Central memory CD8-positive, alpha-beta T cell (primary cell): ENCODE results near the gene SLIT3.

Experiments used
- ATAC-seq: fragments of 150-1000 bp; cut with Tn5 transposase; replicated peaks from 2 replicates; pipeline ENCODE4 v1.10.0; 2022; ENCODE audit warnings: mild to moderate bottlenecking, moderate FRiP score, moderate number of reproducible peaks; ENCODE audit not compliant: poor library complexity, severe bottlenecking; ENCODE audit errors: extremely low read depth
- DNase-seq, 2 donors: peaks; one replicate each; pipeline ENCODE4 v3.0.0; 2021; ENCODE audit warnings: low spot score in 2 of 2
- H3K27ac Mint-ChIP-seq: one replicate; pipeline ENCODE4 v1.8.0; 2022; ENCODE audit warnings: low read depth, mild to moderate bottlenecking, moderate library complexity, mixed read lengths
- H3K27me3 Mint-ChIP-seq: one replicate; pipeline ENCODE4 v1.8.0; 2022; ENCODE audit warnings: mixed read lengths
- H3K36me3 Mint-ChIP-seq: one replicate; pipeline ENCODE4 v1.8.0; 2022; ENCODE audit warnings: mild to moderate bottlenecking, moderate library complexity, mixed read lengths; ENCODE audit not compliant: insufficient read depth
- H3K4me1 Mint-ChIP-seq: one replicate; pipeline ENCODE4 v1.8.0; 2022; ENCODE audit warnings: mixed read lengths
- H3K4me3 Mint-ChIP-seq: one replicate; pipeline ENCODE4 v1.8.0; 2022; ENCODE audit warnings: mild to moderate bottlenecking, moderate library complexity, mixed read lengths
- H3K9me3 Mint-ChIP-seq: one replicate; pipeline ENCODE4 v1.8.0; 2022; ENCODE audit warnings: mixed read lengths

SLIT3 gene

DNA sequence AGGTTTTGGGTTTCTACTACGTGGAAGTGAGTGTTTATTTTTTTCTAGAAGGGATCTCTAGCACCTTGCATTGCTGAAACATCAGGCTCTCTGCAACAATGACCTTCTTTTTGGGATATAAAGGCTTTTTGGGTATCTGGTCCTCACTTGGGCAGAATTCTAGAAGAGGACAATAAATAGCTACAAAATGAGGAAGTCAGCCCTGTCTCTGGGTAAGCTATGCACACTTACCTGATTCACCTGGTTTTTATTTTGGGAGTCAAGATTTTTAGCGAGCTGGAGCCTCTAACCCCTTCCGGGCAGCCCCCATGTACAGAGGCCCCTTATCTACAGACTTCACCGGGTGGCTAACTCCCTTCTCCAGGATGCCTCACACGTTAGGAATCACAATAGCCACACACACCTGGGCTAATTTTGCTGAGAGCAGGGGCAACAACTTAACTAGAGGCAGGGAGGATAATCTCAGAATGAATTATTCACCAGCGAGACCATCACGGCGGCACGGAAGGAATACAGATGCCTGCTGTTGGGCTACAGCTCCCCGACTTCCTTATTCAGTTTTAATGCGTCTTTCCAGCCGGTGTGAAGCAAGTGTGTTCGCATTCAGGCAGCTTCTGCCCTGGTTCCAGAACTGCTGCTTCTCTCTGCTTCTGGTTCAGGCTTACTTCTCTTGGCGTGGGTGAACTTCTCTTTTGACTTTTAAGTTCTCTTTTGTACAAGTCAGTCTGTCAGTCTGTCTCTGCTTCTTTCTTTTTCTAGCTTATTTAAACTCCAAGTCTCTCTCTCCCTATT, 380.7 kb downstream of the SLIT3 start:
- ATAC-seq (no peak), DNase-seq (no peak)
- no peaks in the 10 kb centered on the region for H3K9me3 Mint-ChIP-seq
- H3K4me1 Mint-ChIP-seq = no peaks in the 10 kb centered on the region
- H3K4me3 Mint-ChIP-seq = no peak overlapping the region
- H3K27ac Mint-ChIP-seq = no peak overlapping the region
- H3K36me3 Mint-ChIP-seq = no peaks in the 10 kb centered on the region
- H3K27me3 Mint-ChIP-seq = peaks cover 58% of the 10 kb centered on the region

DNA sequence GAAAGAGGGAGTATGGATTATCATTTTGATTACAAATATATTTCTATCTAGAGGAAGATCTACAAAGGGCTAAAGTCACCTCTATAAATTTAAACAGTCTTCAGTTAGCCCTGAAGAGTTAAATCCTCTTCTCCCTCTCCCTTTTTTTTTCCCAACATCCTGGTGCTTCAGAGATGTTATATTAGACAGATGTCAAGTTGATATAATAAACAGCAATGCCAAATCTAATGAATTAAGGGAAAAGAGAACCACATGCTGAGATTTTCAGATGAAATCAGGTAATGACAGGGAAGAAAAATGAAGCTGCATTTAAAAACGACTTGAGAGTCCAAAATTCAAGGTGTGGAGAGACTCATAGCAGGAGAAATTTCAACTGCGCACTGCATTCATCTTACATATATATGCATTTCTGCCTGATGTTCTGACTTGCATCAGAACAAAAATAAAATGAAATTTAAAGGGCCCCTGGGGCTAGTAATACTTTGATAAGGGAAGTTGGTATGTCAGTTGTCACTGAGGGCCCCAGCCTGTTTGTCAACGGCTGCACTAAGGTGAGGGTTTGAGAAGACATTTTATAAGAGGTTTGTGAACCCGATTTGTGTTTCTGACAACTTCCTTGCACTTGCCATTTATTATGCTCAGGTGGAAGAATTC, 382.9 kb downstream of the SLIT3 start:
- no peaks in the 10 kb centered on the region for H3K9me3 Mint-ChIP-seq
- H3K36me3 Mint-ChIP-seq = no peaks in the 10 kb centered on the region
- peaks cover 57% of the 10 kb centered on the region for H3K27me3 Mint-ChIP-seq
- ATAC-seq (no peak), DNase-seq (no peak)
- no peak overlapping the region for H3K27ac Mint-ChIP-seq
- H3K4me3 Mint-ChIP-seq = no peak overlapping the region
- H3K4me1 Mint-ChIP-seq = no peaks in the 10 kb centered on the region

DNA sequence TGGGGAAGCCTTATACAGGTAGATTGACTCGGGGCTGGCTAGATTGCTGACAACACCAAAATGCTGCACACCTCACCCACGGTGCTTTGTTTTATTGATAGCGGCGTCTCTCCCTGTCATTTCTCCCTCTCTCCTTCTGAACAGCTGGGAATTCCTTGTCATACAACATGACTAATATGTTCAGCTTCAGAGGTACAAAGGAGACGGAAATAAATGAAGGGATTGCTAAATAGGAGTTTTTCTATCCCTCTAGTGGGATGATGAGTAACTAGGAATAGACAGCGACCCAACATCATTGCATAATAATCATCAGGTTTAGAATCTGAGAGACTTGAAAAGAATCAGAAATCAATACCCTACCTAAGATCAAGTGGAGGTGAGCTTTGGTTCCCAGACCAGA, 384.1 kb downstream of the SLIT3 start:
- Mint-ChIP-seq H3K36me3 (no peaks in the 10 kb centered on the region), H3K9me3 (no peaks in the 10 kb centered on the region), H3K4me3 (no peak overlapping the region), H3K27me3 (peaks cover 58% of the 10 kb centered on the region), H3K27ac (no peak overlapping the region), H3K4me1 (no peaks in the 10 kb centered on the region)
- ATAC-seq (no peak), DNase-seq (no peak)

DNA sequence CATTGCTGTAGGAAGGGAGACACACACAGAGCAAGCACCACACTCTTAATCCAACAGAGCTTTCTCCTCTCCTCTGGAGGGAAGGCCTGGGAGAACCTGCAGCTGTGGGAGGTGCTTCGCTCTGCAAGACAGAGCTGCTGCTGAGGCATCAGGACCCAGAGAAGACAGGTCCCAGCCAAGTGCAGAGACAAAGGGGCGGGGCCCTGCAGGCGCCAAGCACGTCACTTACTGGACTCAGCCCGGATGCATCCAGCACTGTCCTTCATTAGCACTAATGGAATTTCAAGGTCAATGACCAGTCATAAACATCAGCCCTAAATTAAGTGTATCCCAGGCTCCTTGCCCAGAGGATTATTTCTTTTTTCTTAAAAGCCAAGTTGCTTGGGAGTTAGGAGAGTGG, 384.7 kb downstream of the SLIT3 start:
- no peaks in the 10 kb centered on the region for H3K4me1 Mint-ChIP-seq
- H3K27ac Mint-ChIP-seq = no peak overlapping the region
- H3K27me3 Mint-ChIP-seq = peaks cover 58% of the 10 kb centered on the region
- no peak overlapping the region for H3K4me3 Mint-ChIP-seq
- H3K9me3 Mint-ChIP-seq = no peaks in the 10 kb centered on the region
- no peaks in the 10 kb centered on the region for H3K36me3 Mint-ChIP-seq
- no peak for DNase-seq
- ATAC-seq = no peak

DNA sequence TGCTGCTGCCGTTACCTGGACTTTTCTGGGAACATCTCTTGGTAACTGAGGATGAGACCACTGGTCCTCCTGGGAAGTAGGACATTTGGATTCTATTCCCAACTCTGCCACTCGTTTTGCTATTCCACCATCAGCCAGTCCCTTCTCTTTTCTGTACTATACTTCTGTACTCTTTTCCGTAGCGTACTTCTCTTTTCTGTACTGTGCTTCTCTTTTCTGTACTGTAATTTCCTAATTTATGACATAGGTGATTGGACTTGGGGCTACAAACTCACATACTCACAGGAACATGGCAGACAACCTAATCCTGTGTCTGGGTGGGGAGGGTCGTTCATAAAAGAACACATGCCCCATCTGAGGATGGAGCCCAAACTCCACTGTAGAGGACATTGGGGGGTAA, 386.4 kb downstream of the SLIT3 start:
- Mint-ChIP-seq H3K4me1 (no peaks in the 10 kb centered on the region), H3K27me3 (peaks cover 48% of the 10 kb centered on the region), H3K27ac (no peak overlapping the region), H3K4me3 (no peak overlapping the region), H3K9me3 (no peaks in the 10 kb centered on the region), H3K36me3 (no peaks in the 10 kb centered on the region)
- DNase-seq (no peak), ATAC-seq (no peak)

DNA sequence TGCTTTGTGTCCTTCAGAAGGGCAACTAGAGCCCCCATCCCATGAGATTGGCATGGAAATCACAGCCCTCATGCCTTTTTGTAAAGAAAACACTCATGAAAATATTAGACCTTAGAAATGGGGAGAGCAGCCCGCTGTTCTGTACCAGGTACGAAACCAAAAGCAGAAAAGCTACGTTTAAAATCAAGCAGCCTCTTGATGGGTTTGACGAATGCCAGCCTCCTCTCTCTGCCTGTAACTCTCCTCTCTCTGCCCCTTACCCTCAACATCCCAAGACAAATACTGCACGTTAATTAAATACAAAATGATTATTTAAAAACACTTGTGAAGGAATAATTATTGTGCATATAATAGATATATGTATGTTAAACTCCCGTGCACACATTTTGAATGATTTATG, 390.1 kb downstream of the SLIT3 start:
- Mint-ChIP-seq H3K27me3 (peaks cover 43% of the 10 kb centered on the region), H3K9me3 (no peaks in the 10 kb centered on the region), H3K4me3 (no peak overlapping the region), H3K36me3 (no peaks in the 10 kb centered on the region), H3K27ac (no peak overlapping the region), H3K4me1 (no peaks in the 10 kb centered on the region)
- ATAC-seq (no peak), DNase-seq (no peak)

DNA sequence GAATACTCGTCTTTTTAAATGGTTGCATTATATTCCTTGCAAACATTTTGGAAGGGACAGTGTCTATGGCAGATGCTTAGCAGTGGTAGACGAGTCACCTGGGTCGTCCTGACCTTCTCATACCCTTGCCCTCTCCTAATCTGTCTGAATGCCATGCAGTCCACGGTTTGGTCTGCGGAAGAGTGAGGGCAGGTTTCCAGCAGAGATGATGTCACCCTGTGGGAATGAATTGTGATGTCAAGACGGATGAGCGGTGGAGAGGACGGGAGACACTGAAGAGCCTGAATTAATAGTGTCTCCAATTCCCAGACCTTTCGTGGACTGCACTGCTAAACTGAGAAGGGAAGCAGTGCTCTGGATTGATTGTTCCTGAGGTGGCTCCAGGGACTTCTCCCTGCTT, 392.7 kb downstream of the SLIT3 start:
- no peak overlapping the region for H3K27ac Mint-ChIP-seq

DNA sequence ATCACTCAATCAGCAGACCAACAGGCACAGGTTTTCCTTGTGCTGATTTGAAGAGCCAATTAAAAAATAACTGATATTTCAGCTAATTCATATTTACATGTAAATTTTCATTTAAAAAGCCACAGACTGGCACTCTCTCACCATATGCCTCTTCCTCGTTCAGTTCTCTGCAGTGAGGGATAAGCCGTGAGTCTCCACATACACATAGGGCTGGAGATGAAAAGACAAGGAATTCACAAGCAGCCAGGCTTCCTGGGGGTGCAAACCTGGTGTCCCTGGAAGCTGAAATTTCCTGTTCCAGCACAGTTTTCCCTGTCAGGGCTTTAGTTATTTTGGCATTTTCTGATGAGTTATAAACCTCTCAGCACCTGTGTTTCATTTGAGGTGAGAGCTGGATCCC, 397.9 kb downstream of the SLIT3 start:
- no peak overlapping the region for H3K27ac Mint-ChIP-seq
- H3K27me3 Mint-ChIP-seq = peaks cover 8% of the 10 kb centered on the region
- H3K36me3 Mint-ChIP-seq = no peaks in the 10 kb centered on the region
- H3K4me1 Mint-ChIP-seq = peaks cover 5% of the 10 kb centered on the region
- DNase-seq (no peak), ATAC-seq (no peak)
- H3K4me3 Mint-ChIP-seq = no peak overlapping the region
- no peaks in the 10 kb centered on the region for H3K9me3 Mint-ChIP-seq

More for the DNA sequence above, 392.7 kb downstream of the SLIT3 start:
- ATAC-seq = no peak
- H3K36me3 Mint-ChIP-seq = no peaks in the 10 kb centered on the region
- DNase-seq = no peak
- no peaks in the 10 kb centered on the region for H3K9me3 Mint-ChIP-seq
- H3K4me1 Mint-ChIP-seq = no peaks in the 10 kb centered on the region
- H3K27me3 Mint-ChIP-seq = peaks cover 33% of the 10 kb centered on the region
- H3K4me3 Mint-ChIP-seq = no peak overlapping the region

DNA sequence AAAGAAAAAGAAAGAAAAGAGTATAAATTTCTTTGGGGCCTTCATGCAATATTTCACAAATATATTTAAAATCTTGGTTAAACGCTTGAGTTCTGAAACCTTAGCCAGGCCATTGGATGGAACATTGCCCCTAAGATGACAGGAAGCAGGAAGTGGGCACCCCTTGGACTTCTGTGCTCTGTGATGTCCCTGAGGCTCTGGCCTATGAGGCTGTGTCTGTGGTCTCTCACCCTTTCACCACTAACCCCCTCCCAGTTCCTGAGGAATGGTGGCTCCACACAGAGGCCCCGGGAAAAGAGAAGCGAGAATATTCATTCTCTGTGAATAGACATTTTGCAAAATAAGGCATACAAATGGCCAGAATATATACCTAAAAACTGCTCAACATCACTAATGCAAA, 401.3 kb downstream of the SLIT3 start:
- Mint-ChIP-seq H3K4me3 (no peak overlapping the region), H3K36me3 (peaks cover 2% of the 10 kb centered on the region), H3K9me3 (no peaks in the 10 kb centered on the region), H3K27ac (no peak overlapping the region), H3K4me1 (peaks cover 5% of the 10 kb centered on the region), H3K27me3 (peaks cover 21% of the 10 kb centered on the region)
- no peak for DNase-seq
- no peak for ATAC-seq

DNA sequence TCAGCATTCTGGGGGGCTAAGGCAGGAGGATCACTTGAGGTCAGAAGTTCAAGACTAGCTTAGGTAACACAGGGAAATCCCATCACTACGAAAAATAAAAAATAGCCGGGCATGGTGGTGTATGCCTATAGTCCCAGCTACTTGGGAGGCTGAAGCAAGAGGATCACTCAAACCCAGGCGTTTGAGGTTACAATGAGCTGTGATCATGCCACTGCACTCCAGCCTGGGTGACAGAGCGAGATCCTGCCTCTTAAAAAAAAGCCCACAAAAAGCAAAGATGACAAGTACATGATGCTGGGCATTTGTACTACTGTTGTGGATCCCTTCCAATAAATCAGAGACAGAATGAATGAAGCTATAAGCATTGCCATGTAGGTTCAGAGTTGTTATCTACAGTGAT, 401.7 kb downstream of the SLIT3 start:
- Mint-ChIP-seq H3K4me3 (no peak overlapping the region), H3K27me3 (peaks cover 26% of the 10 kb centered on the region), H3K36me3 (peaks cover 2% of the 10 kb centered on the region), H3K4me1 (peaks cover 5% of the 10 kb centered on the region), H3K9me3 (no peaks in the 10 kb centered on the region), H3K27ac (no peak overlapping the region)
- DNase-seq (no peak), ATAC-seq (no peak)

DNA sequence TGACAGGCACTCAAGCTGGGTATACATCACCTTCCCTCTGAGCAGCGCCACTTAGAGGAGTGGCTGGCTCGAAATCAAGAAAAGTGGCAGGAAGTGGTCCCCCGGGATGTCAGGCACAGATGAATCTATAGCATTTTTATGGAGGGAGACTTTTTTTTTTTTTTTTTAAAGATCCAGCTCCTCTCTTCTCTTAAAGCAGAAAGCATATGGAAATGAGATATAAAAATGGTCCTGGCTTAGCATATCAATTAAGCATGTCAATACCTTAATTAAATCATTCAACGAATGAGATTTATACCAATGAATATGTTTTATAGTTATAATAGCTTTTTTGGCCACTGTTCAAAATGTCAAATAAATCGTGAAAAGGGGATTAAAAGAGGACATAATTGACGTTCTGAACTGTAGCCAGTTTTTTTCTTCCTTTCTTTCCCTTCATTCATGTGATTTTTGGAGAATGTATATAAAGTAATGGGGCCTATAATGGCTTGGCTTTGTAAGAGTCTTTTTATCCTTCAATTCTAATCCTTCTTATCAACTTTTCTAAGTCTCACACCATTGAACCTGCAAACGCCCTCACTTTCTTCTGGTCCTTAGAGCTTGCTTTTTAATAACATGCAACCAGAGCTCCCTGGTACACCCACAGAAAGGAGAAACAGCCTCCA, 402.6 kb downstream of the SLIT3 start:
- Mint-ChIP-seq H3K9me3 (no peaks in the 10 kb centered on the region), H3K27me3 (peaks cover 29% of the 10 kb centered on the region), H3K36me3 (peaks cover 2% of the 10 kb centered on the region), H3K4me1 (peaks cover 5% of the 10 kb centered on the region), H3K27ac (no peak overlapping the region), H3K4me3 (no peak overlapping the region)
- ATAC-seq (no peak), DNase-seq (no peak)

DNA sequence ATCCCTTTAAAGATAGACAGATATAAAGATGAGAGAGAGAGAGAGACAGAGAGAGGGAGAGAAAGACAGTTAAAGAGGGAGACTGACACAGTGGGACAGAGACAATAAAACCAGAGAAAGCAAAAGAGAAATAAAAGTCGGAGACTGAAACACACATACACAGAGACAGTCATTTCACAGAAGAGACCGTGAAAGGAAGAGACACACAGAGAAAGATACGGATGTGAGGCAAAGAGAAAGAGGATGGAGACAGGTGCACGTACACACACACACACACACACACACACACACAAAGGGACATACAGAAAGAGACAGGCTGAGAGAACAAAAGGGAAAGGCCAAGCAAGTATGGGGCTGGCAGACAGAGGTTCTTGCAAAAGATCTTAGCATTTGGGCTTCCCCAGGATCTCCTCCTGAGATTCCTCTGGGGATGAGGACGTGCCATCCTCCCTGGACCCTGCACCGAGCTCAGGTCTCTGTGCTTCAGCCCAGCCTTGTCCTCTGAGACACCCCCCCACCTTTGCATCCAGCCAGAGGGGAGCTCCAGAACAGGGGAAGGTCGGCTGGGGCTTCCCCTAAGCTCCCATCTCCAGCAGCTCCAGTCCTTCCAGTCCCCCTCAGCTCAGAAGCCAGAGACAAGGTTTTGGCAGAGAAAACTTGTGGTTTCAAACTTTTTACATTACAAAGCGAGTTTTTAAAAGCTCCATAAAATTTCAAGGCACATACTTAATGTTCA, 403.4 kb downstream of the SLIT3 start:
- no peaks in the 10 kb centered on the region for H3K9me3 Mint-ChIP-seq
- peaks cover 2% of the 10 kb centered on the region for H3K36me3 Mint-ChIP-seq

More for the DNA sequence above, 403.4 kb downstream of the SLIT3 start:
- Mint-ChIP-seq H3K27ac (no peak overlapping the region), H3K4me3 (no peak overlapping the region), H3K4me1 (peaks cover 5% of the 10 kb centered on the region), H3K27me3 (peaks cover 29% of the 10 kb centered on the region)
- DNase-seq (no peak), ATAC-seq (no peak)
